Activated T-cell treated with anti-CD3 and anti-CD28 coated beads for 48 hours (primary cell): ENCODE measurements around the gene STX10.
"Not testable (repeated sequence)": the region's sequence is repeated elsewhere in the genome, so short reads cannot be mapped to it uniquely, and the experiment has no call there.

Experiments
- DNase-seq: peaks from one replicate; pipeline ENCODE4 v3.0.0-alpha.2; 2020; ENCODE audit warnings: low read depth

The STX10 gene, protein sequence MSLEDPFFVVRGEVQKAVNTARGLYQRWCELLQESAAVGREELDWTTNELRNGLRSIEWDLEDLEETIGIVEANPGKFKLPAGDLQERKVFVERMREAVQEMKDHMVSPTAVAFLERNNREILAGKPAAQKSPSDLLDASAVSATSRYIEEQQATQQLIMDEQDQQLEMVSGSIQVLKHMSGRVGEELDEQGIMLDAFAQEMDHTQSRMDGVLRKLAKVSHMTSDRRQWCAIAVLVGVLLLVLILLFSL

GRCh38 chr19:13150187-13150930 lies at the start of gene STX10, which contains the start of gene IER2:
Gene STX10, minus strand, starts transcription at chr19:13150375. Its CDS starts 202 bp downstream, at chr19:13150173.
Gene IER2, plus strand, starts transcription at chr19:13150411. Its CDS starts 2,776 bp downstream, at chr19:13153187.
- peak; percentile 90 for DNase-seq

- no peak for DNase-seq
These were observed 48.5 kb upstream of the STX10 start for GRCh38 chr19:13198634-13199033.

DNA sequence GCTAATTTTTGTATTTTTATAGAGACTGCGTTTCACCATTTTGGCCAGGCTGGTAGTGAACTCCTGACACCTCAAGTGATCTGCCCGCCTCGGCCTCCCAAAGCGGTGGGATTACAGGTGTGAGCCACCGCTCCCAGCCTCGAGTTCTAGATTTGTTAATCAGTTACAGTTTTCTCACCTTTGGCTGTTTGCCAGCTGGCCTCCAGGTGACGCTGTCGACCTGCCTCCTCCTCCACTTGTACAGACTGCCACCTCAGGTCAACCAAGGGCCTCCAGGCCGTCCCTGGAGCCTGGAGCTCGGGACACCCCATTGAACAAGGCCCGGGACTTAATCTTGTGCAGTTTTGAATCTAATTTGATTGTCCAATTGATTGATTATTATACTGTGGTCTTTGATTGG lies 45.5 kb upstream of the STX10 start:
- no peak for DNase-seq

- no peak for DNase-seq
These were observed 40.8 kb upstream of the STX10 start for GRCh38 chr19:13190781-13191540.

DNA sequence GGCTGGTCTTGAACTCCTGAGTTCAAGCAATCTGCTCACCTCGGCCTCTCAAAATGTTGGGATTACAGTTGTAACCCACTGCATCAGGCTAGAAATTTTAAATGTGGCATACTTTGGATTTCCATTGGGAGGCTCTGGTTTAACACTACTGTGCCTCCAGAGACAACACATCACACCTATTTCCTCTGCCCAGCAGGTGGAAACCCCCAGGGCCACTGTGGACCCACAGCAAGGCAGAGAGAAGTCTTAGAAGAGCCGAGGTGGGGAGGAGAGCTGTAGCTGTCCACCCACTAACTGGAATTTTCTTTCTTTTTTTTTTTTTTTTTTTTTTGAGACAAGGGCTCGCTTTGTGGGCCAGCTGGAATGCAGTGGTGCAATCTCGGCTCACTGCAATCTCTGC lies 39.4 kb upstream of the STX10 start:
- DNase-seq: no peak

GRCh38 chr19:13187419-13187818 lies 37.2 kb upstream of the STX10 start:
- no peak for DNase-seq

DNA sequence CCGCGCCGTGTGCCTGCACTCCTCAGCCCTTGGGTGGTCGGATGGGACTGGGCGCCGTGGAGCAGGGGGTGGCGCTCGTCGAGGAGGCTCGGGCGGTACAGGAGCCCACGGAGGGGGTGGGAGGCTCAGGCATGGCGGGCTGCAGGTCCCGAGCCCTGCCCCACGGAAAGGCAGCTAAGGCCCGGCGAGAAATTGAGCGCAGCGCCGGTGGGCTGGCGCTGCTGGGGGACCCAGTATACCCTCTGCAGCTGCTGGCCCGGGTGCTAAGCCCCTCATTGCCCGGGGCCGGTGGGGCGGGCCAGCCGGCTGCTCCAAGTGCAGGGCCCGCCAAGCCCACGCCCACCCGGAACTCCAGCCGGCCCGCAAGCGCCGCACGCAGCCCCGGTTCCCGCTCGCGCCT lies 36.5 kb upstream of the STX10 start:
- not testable (repeated sequence) for DNase-seq

GRCh38 chr19:13185763-13186657 lies 35.8 kb upstream of the STX10 start:
- DNase-seq: not testable (repeated sequence)

DNA sequence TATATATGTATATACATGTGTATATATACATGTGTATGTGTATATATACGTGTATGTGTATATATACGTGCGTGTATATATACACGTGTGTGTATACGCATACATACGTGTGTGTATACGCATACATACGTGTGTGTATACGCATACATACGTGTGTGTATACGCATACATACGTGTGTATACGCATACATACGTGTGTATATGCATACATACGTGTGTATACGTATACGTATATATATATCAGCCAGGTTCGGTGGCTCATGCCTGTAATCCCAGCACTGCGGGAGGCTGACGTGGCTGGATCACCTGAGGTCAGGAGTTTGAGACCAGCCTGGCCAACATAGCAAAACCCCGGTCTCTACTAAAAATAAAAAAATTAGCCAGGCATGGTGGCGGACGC lies 34.8 kb upstream of the STX10 start:
- not testable (repeated sequence) for DNase-seq

DNA sequence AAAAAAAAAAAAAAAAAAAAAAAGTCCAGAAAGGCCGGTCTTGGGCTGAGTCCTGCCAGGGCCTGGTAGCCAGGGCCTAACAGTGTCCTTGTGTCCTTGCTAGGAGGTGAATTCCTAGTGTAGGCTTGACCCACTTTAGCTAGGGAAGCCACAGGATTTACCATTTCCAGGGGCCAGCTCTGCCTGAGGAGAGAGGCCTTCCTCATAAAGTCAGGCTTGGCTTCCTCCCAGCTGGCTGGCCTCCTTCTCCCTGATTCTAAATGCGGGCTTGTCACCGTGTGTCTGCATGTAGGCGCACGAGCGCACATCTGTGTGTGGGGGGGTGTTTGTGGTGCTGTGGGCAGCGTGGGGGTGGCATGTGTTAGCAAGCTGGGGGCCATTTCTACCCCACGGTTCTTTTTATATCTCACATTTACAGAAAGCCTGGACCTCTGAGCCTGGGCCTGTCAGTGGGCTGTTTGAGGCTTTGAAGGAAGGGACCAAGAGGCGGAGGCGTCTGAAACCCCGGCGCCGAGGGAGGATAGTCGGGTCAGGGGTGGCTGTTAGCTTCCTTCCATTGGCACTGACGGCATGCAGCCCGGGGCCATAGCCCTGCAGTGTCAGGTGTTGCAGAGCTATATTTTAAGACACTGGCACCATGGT lies 31.7 kb upstream of the STX10 start:
- no peak for DNase-seq

GRCh38 chr19:13178291-13178690 lies 28.1 kb upstream of the STX10 start:
- DNase-seq: not testable (repeated sequence)

DNA sequence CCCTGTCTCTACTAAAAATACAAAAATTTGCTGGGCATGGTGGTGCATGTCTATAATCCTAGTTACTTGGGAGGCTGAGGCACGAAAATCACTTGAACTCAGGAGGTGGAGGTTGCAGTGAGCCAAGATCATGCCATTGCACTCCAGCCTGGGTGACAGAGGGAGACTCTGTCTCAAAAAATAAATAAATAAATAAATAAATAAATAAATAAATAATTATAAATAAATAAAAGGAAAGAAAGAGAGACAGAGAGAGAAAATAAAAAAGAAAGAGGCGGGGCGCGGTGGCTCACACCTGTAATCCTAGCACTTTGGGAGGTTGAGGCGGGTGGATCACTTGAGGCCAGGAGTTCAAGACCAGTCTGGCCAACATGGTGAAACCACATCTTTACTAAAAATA lies 27.4 kb upstream of the STX10 start:
- DNase-seq: not testable (repeated sequence)

DNA sequence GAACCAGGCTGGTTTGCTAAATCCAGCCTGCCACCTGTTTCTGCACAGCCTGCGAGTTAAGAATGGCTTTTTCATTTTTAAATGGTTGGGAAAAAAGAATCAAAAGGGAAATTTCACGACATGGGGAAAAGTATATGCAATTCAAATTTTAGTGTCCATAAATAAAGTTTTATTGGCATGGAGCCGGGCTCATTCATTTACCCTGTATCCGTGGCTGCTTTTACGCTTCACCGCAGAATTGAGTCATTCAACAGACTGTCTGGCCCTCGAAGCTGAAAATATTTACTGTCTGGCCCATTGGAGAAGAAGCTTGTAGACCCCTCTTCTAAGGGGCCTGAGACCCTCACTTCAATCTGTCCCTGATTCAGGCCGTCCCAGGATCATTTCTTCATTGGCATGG lies 26.2 kb upstream of the STX10 start:
- no peak for DNase-seq

DNA sequence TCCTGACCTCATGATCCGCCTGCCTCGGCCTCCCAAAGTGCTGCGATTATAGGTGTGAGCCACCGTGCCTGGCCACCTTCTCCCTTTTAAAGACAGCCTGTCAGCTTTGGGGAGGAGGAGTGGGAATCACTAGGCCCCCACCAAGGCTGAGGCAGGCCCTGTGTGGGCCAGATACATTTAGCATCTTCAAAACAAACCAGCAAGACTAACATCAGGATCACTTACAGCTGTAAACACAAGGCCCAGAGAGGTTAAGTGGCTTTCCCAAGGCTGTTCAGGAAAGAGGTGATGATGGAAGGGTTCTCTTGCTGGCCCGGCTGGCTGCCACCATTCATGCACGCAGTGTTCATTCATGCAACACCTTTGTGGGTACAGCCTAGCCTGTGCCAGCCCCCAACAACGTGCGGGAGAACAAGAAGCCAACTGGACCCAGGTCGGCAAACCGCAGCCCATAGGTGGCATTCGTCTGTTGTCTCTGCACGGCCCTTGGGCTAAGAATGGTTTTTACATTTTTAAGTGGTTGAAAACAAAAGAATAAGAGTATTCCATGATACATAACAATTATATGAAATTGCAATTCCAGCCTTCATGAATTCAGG lies 23.1 kb upstream of the STX10 start:
- no peak for DNase-seq

DNA sequence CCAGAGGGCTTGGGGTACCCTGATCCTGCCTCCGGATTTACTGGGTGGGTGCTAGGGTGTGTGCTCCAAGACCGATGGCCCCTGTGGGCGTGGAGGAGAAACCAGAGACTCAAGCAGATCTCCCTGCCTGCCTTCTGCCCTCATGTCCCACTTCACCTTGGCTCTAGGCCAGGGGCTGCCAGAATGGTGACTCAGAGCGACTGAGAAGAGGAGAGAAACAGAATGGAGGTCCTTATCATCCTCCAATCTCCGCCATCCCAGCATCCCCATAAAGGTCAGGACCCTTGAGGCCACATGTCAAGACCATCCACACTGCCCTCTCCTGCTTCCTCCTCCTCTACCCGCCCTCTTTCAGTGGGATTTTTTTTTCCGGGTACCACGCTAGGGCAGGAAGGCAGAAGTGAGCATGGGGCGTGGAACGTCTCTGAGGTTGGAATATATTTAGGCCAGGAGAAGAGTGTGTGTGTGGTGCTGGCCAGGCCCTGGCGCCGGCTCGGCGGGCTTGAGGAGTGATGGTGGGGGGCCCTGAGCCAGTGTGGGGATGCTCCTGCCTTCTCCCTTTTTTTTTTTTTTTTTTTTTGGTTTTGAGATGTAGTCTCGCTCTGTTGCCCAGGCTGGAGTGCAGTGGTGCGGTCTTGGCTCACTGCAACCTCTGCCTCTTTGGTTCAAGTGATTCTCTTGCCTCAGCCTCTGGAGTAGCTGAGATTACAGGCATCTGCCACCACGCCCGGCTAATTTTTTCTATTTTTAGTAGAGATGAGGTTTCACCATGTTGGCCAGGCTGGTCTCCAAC lies 22.4 kb upstream of the STX10 start:
- peak; percentile 75 for DNase-seq

GRCh38 chr19:13171146-13171545 lies 21.0 kb upstream of the STX10 start:
- DNase-seq: no peak

DNA sequence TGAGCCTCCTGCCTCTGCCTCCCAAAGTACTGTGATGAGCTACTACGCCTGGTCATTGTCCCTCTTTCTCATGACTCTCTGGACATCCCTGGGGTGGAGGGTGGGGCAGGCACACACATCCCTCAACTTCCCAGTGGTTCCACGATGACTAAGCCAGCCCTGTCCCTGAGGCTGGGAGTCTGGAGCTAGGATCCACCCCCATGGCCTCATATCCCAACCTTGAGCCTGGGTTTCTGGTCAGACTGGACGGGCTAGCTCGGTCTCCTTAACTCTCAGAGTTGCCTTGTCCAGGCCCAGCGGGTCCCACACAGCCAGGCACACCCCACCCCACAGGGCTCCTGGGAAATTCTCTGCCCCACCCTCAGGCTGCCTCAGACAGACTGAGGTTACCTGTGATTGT lies 19.6 kb upstream of the STX10 start:
- no peak for DNase-seq

DNA sequence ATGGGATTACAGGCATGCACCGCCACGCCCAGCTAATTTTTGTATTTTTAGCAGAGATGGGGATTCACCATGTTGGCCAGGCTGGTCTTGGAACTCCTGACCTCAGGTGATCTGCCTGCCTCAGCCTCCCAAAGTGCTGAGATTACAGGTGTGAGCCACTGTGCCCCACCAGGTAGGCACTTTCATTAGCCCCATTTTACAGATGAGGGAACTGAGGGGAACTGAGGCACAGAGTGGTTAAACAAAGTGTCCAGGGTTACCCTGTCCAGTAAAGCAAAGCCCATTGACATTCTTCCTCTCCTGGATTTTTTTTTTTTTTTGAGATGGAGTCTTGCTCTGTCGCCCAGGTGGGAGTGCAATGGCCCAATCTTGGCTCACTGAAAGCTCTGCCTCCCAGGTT lies 16.0 kb upstream of the STX10 start:
- not testable (repeated sequence) for DNase-seq

- DNase-seq: no peak
These were observed 15.2 kb upstream of the STX10 start for GRCh38 chr19:13165162-13165997.
